OCI-LY7 (cell line): ENCODE results near the gene DTWD2. TPM values are rescaled to one million over a fixed set of nuclear protein-coding genes. Genes with fewer than 3 reads are reported as not detected.
"Not testable (repeated sequence)": the region's sequence is repeated elsewhere in the genome, so short reads cannot be mapped to it uniquely, and the experiment has no call there.

Source experiments
- BruUV-seq: library from RNA; stranded (reverse); fragments of 400-500 nt; replicated peaks from 2 replicates; lab custom pipeline; 2021; lab: Mats Ljungman, UMichigan
- CTCF ChIA-PET: fragments of 300-600 bp; sonication (Branson Sonifier 250); formaldehyde crosslinking; loops from one replicate; lab custom pipeline; 2022; ENCODE audit warnings: antibody characterized with exemption; ENCODE audit not compliant: unreplicated experiment; lab: Charles Lee
- POLR2A ChIA-PET: fragments of 300-600 bp; sonication (Branson Sonifier 250); formaldehyde crosslinking; loops from one replicate; lab custom pipeline; 2022; ENCODE audit warnings: antibody characterized with exemption; lab: Charles Lee
- DNase-seq: peaks from one replicate; pipeline ENCODE4 v3.0.0-alpha.2; 2015; ENCODE audit warnings: low spot score
- H2AFZ ChIP-seq: fragments of 200-600 bp; sonication (generic), shearing (Covaris generic); 2 replicates; pipeline ENCODE4 v1.6.1; 2014; ENCODE audit warnings: mild to moderate bottlenecking, antibody characterized with exemption, low read length, moderate library complexity
- H3K27ac ChIP-seq: fragments of 200-600 bp; sonication (generic); 2 replicates; pipeline ENCODE4 v1.5.1; 2014; ENCODE audit warnings: mixed run types, low read depth, mild to moderate bottlenecking, moderate library complexity, low read length, inconsistent platforms; ENCODE audit not compliant: poor library complexity, severe bottlenecking
- H3K36me3 ChIP-seq: fragments of 200-600 bp; sonication (generic); 2 replicates; pipeline ENCODE4 v1.6.1; 2014; ENCODE audit warnings: mild to moderate bottlenecking, antibody characterized with exemption, low read length, moderate library complexity, mixed read lengths; ENCODE audit not compliant: insufficient read depth
- H3K4me1 ChIP-seq: fragments of 200-600 bp; sonication (generic); 2 replicates; pipeline ENCODE4 v1.5.1; 2014; ENCODE audit warnings: mild to moderate bottlenecking, low read length; ENCODE audit not compliant: insufficient read depth, poor library complexity, severe bottlenecking
- H3K4me2 ChIP-seq: fragments of 200-600 bp; sonication (generic); 2 replicates; pipeline ENCODE4 v1.6.1; 2014; ENCODE audit warnings: mild to moderate bottlenecking, low read length
- H3K4me3 ChIP-seq: fragments of 200-600 bp; sonication (generic); 2 replicates; pipeline ENCODE4 v1.5.1; 2014; ENCODE audit warnings: mild to moderate bottlenecking, low read depth, low read length; ENCODE audit not compliant: poor library complexity, severe bottlenecking
- H3K79me2 ChIP-seq: fragments of 200-600 bp; sonication (generic); 2 replicates; pipeline ENCODE4 v1.6.1; 2016; ENCODE audit warnings: low read depth, mild to moderate bottlenecking, low read length, moderate library complexity, mixed read lengths; ENCODE audit not compliant: insufficient read depth
- H3K9me2 ChIP-seq: fragments of 200-600 bp; sonication (generic); 2 replicates; pipeline ENCODE4 v1.6.1; 2016; ENCODE audit warnings: mild to moderate bottlenecking, low read length, mixed read lengths; ENCODE audit not compliant: insufficient read depth
- H3K9me3 ChIP-seq: fragments of 200-600 bp; sonication (generic); 2 replicates; pipeline ENCODE4 v1.6.1; 2014; ENCODE audit warnings: mild to moderate bottlenecking, mixed run types, low read length, mixed read lengths
- H4K20me1 ChIP-seq: fragments of 200-600 bp; sonication (generic); 2 replicates; pipeline ENCODE4 v1.6.1; 2014; ENCODE audit warnings: mild to moderate bottlenecking, antibody characterized with exemption, low read length, moderate library complexity, mixed read lengths; ENCODE audit not compliant: insufficient read depth
- EZH2phosphoT487 ChIP-seq: fragments of 200-600 bp; sonication (generic); IDR thresholded peaks from 2 replicates; pipeline ENCODE4 v1.6.1; 2018; ENCODE audit warnings: low read depth, borderline replicate concordance, mild to moderate bottlenecking, mixed run types, antibody characterized with exemption, low read length, moderate library complexity, mixed read lengths
- intact Hi-C: fragments of 100-400 bp; cut with micrococcal nuclease; formaldehyde crosslinking; loops from one replicate; pipeline ENCODE4 v1.10.0; 2022; ENCODE audit not compliant: unreplicated experiment
- total RNA-seq, 2 experiments: library from RNA; depleted of rRNA in 1 of 2; stranded (reverse); fragments of >200 nt in 1 of 2; shearing (Covaris generic) in 1 of 2; gene quantifications; 2 replicates each; pipeline ENCODE4 v1.2.3, GENCODE V29; 2014 to 2022
- TF ChIP-seq, protein P1 (sequence below): fragments of 200-600 bp; sonication (generic); conservative IDR thresholded peaks from 2 replicates; pipeline ENCODE4 v1.5.1; 2014; ENCODE audit warnings: mild to moderate bottlenecking, antibody characterized with exemption, low read length, moderate library complexity, mixed read lengths

Gene DTWD2
- total RNA-seq, 2 experiments from 2014 or later, result 4.2 to 6.4 TPM

GRCh38 chr5:118999696-119000095 is 11.3 kb upstream of the DTWD2 start:
- Histone ChIP-seq H3K9me3 (peaks cover 54% of the 10 kb centered on the region), H3K36me3 (no peaks in the 10 kb centered on the region; the same call in 1 of the 2 replicates), H3K27ac (no peak overlapping the region), H3K9me2 (no peaks in the 10 kb centered on the region), H3K79me2 (no peaks in the 10 kb centered on the region), H3K4me1 (no peaks in the 10 kb centered on the region), H2AFZ (no peak overlapping the region), H4K20me1 (no peaks in the 10 kb centered on the region), H3K4me3 (no peak overlapping the region), H3K4me2 (no peak overlapping the region)
- BruUV-seq, result no TSS peak
- ChIA-PET POLR2A (interaction anchor here (2.2 kb wide), 1 partner anchor 14 kb away, joined by 8 read pairs; no protein-coding TSS in a partner anchor), CTCF (no interaction called here)
- no peak for DNase-seq
- TF ChIP-seq, protein P1, sequence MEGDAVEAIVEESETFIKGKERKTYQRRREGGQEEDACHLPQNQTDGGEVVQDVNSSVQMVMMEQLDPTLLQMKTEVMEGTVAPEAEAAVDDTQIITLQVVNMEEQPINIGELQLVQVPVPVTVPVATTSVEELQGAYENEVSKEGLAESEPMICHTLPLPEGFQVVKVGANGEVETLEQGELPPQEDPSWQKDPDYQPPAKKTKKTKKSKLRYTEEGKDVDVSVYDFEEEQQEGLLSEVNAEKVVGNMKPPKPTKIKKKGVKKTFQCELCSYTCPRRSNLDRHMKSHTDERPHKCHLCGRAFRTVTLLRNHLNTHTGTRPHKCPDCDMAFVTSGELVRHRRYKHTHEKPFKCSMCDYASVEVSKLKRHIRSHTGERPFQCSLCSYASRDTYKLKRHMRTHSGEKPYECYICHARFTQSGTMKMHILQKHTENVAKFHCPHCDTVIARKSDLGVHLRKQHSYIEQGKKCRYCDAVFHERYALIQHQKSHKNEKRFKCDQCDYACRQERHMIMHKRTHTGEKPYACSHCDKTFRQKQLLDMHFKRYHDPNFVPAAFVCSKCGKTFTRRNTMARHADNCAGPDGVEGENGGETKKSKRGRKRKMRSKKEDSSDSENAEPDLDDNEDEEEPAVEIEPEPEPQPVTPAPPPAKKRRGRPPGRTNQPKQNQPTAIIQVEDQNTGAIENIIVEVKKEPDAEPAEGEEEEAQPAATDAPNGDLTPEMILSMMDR, result no peak
- no peak for TF ChIP-seq EZH2phosphoT487
- intact Hi-C loops, result no loop called here

DNA sequence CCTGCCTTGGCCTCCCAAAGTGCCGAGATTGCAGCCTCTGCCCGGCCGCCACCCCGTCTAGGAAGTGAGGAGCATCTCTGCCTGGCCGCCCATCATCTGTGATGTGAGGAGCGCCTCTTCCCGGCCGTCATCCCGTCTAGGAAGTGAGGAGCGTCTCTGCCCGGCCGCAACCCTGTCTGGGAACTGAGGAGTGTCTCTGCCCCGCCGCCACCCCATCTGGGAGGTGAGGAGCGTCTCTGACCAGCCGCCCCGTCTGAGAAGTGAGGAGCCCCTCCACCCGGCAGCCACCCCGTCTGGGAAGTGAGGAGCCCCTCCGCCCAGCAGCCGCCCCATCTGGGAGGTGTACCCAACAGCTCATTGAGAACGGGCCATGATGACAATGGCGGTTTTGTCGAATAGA is 10.5 kb upstream of the DTWD2 start:
- H3K27ac ChIP-seq, CTCF ChIA-PET, H3K36me3 ChIP-seq, DNase-seq, H3K4me2 ChIP-seq, intact Hi-C loops, H3K4me3 ChIP-seq, H4K20me1 ChIP-seq, H3K9me2 ChIP-seq, BruUV-seq, H2AFZ ChIP-seq, H3K4me1 ChIP-seq, POLR2A ChIA-PET, H3K79me2 ChIP-seq: not testable (repeated sequence)
- H3K9me3 ChIP-seq, result peaks cover 56% of the 10 kb centered on the region

- H3K27ac ChIP-seq, result no peak overlapping the region
- CTCF ChIA-PET, result no interaction called here
- TF ChIP-seq EZH2phosphoT487, result no peak
- TF ChIP-seq, protein P1, result no peak
- POLR2A ChIA-PET, result interaction anchor here (0.9 to 1.2 kb wide), 2 partner anchors 9 to 16 kb away, joined by 3 read pairs; no protein-coding TSS in a partner anchor
- no TSS peak for BruUV-seq
- no peaks in the 10 kb centered on the region for H4K20me1 ChIP-seq
- no peak overlapping the region for H2AFZ ChIP-seq
- no peaks in the 10 kb centered on the region for H3K4me1 ChIP-seq
- no peaks in the 10 kb centered on the region; the same call in 1 of the 2 replicates for H3K36me3 ChIP-seq
- H3K79me2 ChIP-seq, result no peaks in the 10 kb centered on the region
- peaks cover 49% of the 10 kb centered on the region for H3K9me3 ChIP-seq
- intact Hi-C loops, result no loop called here
- H3K4me3 ChIP-seq, result no peak overlapping the region
- DNase-seq, result peak; percentile 38
- H3K4me2 ChIP-seq, result no peak overlapping the region
- H3K9me2 ChIP-seq, result no peaks in the 10 kb centered on the region
These were observed 7.8 kb upstream of the DTWD2 start for GRCh38 chr5:118996098-118996497.
